SK-N-SH (cell line): ENCODE data around the gene SLC13A3.

Experiments
- CTCF ChIP-seq: fragments of 200-600 bp; sonication (generic); IDR thresholded peaks from 2 replicates; pipeline ENCODE4 v1.6.1; 2017; ENCODE audit warnings: antibody characterized with exemption, mild to moderate bottlenecking, moderate library complexity
- EP300 ChIP-seq, 2 experiments: IDR thresholded peaks; 2 replicates each; pipeline versions ENCODE4 v1.4.0 to v1.6.1; 2012; ENCODE audit warnings: borderline replicate concordance in 1 of 2, low read depth in 1 of 2, low read length in 1 of 2
- EZH2phosphoT487 ChIP-seq: fragments of 200-600 bp; sonication (generic); IDR thresholded peaks from 2 replicates; pipeline ENCODE4 v1.6.1; 2017; ENCODE audit warnings: low read depth, mixed run types, mild to moderate bottlenecking, antibody characterized with exemption, moderate library complexity, borderline replicate concordance
- FOXM1 ChIP-seq: IDR thresholded peaks from 2 replicates; pipeline ENCODE4 v1.4.0; 2012; ENCODE audit warnings: low read depth, mild to moderate bottlenecking
- JUND ChIP-seq: IDR thresholded peaks from 2 replicates; pipeline ENCODE4 v1.4.0; 2012
- MAX ChIP-seq: IDR thresholded peaks from 2 replicates; pipeline ENCODE4 v1.4.0; 2012; ENCODE audit warnings: low read depth
- MXI1 ChIP-seq: IDR thresholded peaks from 2 replicates; pipeline ENCODE4 v1.6.1; 2012; ENCODE audit warnings: mild to moderate bottlenecking, low read depth, low read length, improper control_type of control experiment
- NFIC ChIP-seq: IDR thresholded peaks from 2 replicates; pipeline ENCODE4 v1.4.0; 2012; ENCODE audit warnings: borderline replicate concordance
- POLR2AphosphoS5 ChIP-seq: IDR thresholded peaks from 2 replicates; pipeline ENCODE4 v1.6.1; 2012; ENCODE audit warnings: low read depth, low read length
- RXRA ChIP-seq: IDR thresholded peaks from 2 replicates; pipeline ENCODE4 v1.4.0; 2012; ENCODE audit warnings: low read depth, mild to moderate bottlenecking, borderline replicate concordance
- TAF1 ChIP-seq: IDR thresholded peaks from 2 replicates; pipeline ENCODE4 v1.6.1; 2012; ENCODE audit warnings: low read depth, mild to moderate bottlenecking, low read length, moderate library complexity, borderline replicate concordance
- TF ChIP-seq, protein P1 (sequence below): IDR thresholded peaks from 2 replicates; pipeline ENCODE4 v1.4.0; 2012; ENCODE audit warnings: low read depth, borderline replicate concordance

DNA sequence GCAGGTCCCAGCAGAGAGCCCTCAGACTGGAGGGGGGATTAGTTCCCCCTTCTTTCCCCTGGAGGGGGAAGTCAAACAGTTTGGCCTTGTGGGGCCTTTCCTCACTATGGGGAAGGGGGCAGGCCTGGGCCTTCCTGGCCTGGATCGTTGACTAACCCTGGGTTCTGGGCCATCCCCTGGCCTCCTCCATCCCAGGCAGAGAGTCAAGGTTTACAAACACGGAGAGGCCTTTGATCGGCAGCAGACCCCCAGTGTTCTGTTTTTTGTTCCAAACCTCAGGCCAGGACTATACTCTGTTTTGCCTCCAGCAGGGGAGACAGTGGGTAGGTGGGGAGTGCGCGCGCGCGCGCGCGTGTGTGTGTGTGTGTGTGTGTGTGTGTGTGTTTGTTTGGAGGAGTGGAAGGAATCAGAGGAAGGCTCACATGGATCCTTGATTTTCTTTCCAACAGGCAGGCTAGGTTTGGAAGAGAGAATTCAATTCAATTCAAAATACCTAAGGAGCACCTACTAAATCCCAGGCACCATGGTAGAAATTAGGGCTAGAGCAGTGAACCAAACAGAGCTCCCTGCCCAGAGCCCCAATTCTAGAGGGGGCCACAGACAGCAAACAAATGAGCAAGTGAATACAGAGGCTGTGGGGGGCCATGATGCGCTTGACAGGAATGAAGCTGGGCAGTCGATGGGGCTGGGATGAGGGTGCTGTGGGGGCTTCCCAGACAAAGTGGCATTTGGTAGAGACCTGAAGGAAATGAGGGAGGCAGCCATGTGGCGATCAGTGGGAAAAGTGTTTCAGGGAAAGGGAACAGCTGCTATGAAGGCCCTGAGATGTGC, 23.2 kb upstream of the SLC13A3 start:
- TF ChIP-seq EZH2phosphoT487 (no peak), CTCF (no peak), POLR2AphosphoS5 (no peak), JUND (no peak), EP300 (IDR thresholded peaks at IDR 0.05; ENCODE audit: borderline replicate concordance in 1 of 2, low read depth in 1 of 2, low read length in 1 of 2) (no peak), RXRA (no peak), MAX (no peak), NFIC (no peak), FOXM1 (no peak), MXI1 (no peak), TAF1 (no peak)
- TF ChIP-seq, protein P1, sequence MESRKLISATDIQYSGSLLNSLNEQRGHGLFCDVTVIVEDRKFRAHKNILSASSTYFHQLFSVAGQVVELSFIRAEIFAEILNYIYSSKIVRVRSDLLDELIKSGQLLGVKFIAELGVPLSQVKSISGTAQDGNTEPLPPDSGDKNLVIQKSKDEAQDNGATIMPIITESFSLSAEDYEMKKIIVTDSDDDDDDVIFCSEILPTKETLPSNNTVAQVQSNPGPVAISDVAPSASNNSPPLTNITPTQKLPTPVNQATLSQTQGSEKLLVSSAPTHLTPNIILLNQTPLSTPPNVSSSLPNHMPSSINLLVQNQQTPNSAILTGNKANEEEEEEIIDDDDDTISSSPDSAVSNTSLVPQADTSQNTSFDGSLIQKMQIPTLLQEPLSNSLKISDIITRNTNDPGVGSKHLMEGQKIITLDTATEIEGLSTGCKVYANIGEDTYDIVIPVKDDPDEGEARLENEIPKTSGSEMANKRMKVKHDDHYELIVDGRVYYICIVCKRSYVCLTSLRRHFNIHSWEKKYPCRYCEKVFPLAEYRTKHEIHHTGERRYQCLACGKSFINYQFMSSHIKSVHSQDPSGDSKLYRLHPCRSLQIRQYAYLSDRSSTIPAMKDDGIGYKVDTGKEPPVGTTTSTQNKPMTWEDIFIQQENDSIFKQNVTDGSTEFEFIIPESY: no peak
